ENCODE measurements around the gene ABI3BP. TPM values are rescaled to one million over a fixed set of nuclear protein-coding genes. Genes with fewer than 3 reads are reported as not detected.

Gene ABI3BP
- polyA plus RNA-seq, 1 of the 3 experiments (the other 2 are of a cell fraction), result 8.4 TPM

- Histone ChIP-seq H2AFZ (ENCODE audit: low read depth) (no peak overlapping the region), H3K9me3 (no peaks in the 10 kb centered on the region), H3K4me1 (ENCODE audit: control insufficient read depth in 1 of 2, insufficient read depth in 2 of 2, low read depth in 1 of 2, low read length in 1 of 2) (peaks cover 8 to 21% of the 10 kb centered on the region in 2 experiments), H3K9ac (peak overlapping the region; percentile 95), H3K4me2 (peak overlapping the region; percentile 81), H3K4me3 (ENCODE audit: low read depth in 2 of 2, low read length in 1 of 2) (peak overlapping the region; percentile 77 to 88), H4K20me1 (ENCODE audit: insufficient read depth) (peaks cover 48% of the 10 kb centered on the region), H3K79me2 (ENCODE audit: insufficient read depth) (peaks cover 57% of the 10 kb centered on the region), H3K27ac (ENCODE audit: low read depth in 2 of 2, low read length in 1 of 2) (peak overlapping the region; percentile 85 to 95), H3K36me3 (replicated peaks in 1 of 2; ENCODE audit: control insufficient read depth in 1 of 2, insufficient read depth in 2 of 2, low read length in 1 of 2) (peaks cover 17 to 45% of the 10 kb centered on the region in 2 experiments), H3K9me2 (no peaks in the 10 kb centered on the region), H3K27me3 (ENCODE audit: insufficient read depth) (no peaks in the 10 kb centered on the region), H3F3A (replicated peaks; ENCODE audit: insufficient read depth) (peaks cover 28% of the 10 kb centered on the region)
- ChIA-PET CTCF (interaction anchor here (0.7 to 1.9 kb wide), 10 partner anchors 12 to 486 kb away, joined by 3 to 5 read pairs (median 3); no protein-coding TSS in a partner anchor), POLR2A (interaction anchor here (0.7 kb wide), 1 partner anchor 17 kb away, joined by 5 read pairs; no protein-coding TSS in a partner anchor)
- WGBS (ENCODE audit: low lambda C conversion rate), result 33% methylated on average over 8 of the region's 8 CpGs
- peak; percentile 51 for TF ChIP-seq CTCF (IDR thresholded peaks at IDR 0.05)
- no peak for TF ChIP-seq MAX (IDR thresholded peaks at IDR 0.05; ENCODE audit: low read depth)
- DNase-seq, result peak; percentile 48
Measured at GRCh38 chr3:100710261-100710968, 282.8 kb downstream of the ABI3BP start.

- TF ChIP-seq FOSL2 (IDR thresholded peaks at IDR 0.05; ENCODE audit: borderline replicate concordance, low read depth) (no peak), CTCF (IDR thresholded peaks at IDR 0.05) (peak; percentile 6; the same call in 1 of the 2 replicates), IRF3 (IDR thresholded peaks at IDR 0.05; ENCODE audit: low read depth, low read length) (no peak), TEAD4 (IDR thresholded peaks at IDR 0.05; ENCODE audit: borderline replicate concordance, insufficient read depth) (no peak)
- ChIA-PET CTCF (interaction anchor here (0.8 to 1.4 kb wide), 5 partner anchors 36 to 486 kb away, joined by 3 to 5 read pairs (median 3); no protein-coding TSS in a partner anchor), POLR2A (interaction anchor here (0.7 kb wide), 1 partner anchor 16 kb away, joined by 5 read pairs; no protein-coding TSS in a partner anchor)
- peaks cover 12 to 40% of the 10 kb centered on the region in 2 experiments for H3K36me3 ChIP-seq (replicated peaks in 1 of 2; ENCODE audit: control insufficient read depth in 1 of 2, insufficient read depth in 2 of 2, low read length in 1 of 2)
- peak overlapping the region; percentile 77 to 88 for H3K4me3 ChIP-seq (ENCODE audit: low read depth in 2 of 2, low read length in 1 of 2)
- no peaks in the 10 kb centered on the region for H3K9me3 ChIP-seq
- DNase-seq, result peak; percentile 84
- H4K20me1 ChIP-seq (ENCODE audit: insufficient read depth), result peaks cover 42% of the 10 kb centered on the region
- peak overlapping the region; percentile 95 for H3K9ac ChIP-seq
- peaks cover 8 to 21% of the 10 kb centered on the region in 2 experiments for H3K4me1 ChIP-seq (ENCODE audit: control insufficient read depth in 1 of 2, insufficient read depth in 2 of 2, low read depth in 1 of 2, low read length in 1 of 2)
- 3% methylated on average over 13 of the region's 23 CpGs for WGBS (ENCODE audit: low lambda C conversion rate)
- no peaks in the 10 kb centered on the region for H3K9me2 ChIP-seq
- peak overlapping the region; percentile 81 for H3K4me2 ChIP-seq
- peak overlapping the region; percentile 85 to 95 for H3K27ac ChIP-seq (ENCODE audit: low read depth in 2 of 2, low read length in 1 of 2)
- no peak overlapping the region for H2AFZ ChIP-seq (ENCODE audit: low read depth)
- H3K27me3 ChIP-seq (ENCODE audit: insufficient read depth), result no peaks in the 10 kb centered on the region
- H3K79me2 ChIP-seq (ENCODE audit: insufficient read depth), result peaks cover 51% of the 10 kb centered on the region
- H3F3A ChIP-seq (replicated peaks; ENCODE audit: insufficient read depth), result peaks cover 29% of the 10 kb centered on the region
Measured at GRCh38 chr3:100709842-100710260, 283.4 kb downstream of the ABI3BP start.
